ENCODE measurements around the gene CR1.
"Not testable (repeated sequence)": the region's sequence is repeated elsewhere in the genome, so short reads cannot be mapped to it uniquely, and the experiment has no call there.

Gene CR1

DNA sequence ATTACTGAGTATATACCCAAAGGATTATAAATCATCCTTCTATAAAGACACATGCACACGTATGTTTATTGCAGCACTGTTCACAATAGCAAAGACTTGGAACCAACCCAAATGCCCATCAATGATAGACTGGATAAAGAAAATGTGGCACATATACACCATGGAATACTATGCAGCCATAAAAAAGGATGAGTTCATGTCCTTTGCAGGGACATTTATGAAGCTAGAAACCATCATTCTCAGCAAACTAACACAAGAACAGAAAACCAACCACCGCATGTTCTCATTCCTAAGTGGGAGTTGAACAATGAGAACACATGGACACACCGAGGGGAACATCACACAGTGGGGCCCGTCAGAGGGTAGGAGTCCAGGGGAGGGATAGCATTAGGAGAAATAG is 98.1 kb downstream of the CR1 start:
- not testable (repeated sequence) for DNase-seq

GRCh38 chr1:207603777-207604176 is 107.8 kb downstream of the CR1 start:
- DNase-seq, result no peak

GRCh38 chr1:207605444-207606361 is 109.7 kb downstream of the CR1 start:
- DNase-seq, result no peak

GRCh38 chr1:207606362-207606755 is 110.4 kb downstream of the CR1 start:
- no peak for DNase-seq

DNA sequence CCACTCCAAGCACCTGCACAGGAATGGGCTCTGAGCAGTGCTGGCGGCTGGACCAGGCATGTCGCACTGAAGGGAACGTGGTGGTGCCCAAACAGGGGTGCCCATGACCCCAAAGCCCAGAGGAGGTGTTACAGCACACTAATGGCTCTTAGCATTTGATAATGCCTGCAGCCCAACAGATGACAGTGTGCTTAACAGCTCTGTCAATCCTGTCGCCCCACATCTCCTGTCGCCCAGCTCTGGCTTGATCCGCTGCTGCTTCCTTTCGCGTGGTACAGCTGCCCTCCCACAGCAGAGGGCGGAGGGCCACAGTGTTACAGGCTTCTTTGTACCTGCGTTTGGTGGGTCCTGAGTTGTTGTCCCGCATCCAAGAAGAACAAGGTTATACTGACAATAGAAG is 116.8 kb downstream of the CR1 start:
- DNase-seq, result no peak

- peak; percentile 29 for DNase-seq
Observed at GRCh38 chr1:207619871-207620542, 124.0 kb downstream of the CR1 start.

DNA sequence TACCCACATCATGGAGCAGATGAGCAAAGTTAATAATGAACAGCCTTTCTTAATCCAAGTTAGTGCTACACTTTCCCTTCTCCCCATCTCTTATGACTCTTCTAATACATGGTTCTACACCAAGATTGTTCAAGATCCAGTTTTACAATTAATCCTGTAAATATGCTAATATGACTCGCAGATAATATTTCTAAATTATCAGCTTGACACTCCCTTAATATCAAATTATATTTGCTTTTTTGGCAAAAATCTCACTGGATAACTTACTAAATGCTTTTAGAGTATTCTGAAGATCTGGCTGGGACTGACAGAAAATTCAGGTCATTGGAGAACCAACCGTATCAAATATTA is 124.6 kb downstream of the CR1 start:
- DNase-seq, result no peak

- DNase-seq, result not testable (repeated sequence)
Observed at GRCh38 chr1:207625504-207626071, 129.6 kb downstream of the CR1 start.

- DNase-seq, result no peak
Observed at GRCh38 chr1:207626972-207627337, 131.0 kb downstream of the CR1 start.

- no peak for DNase-seq
Observed at GRCh38 chr1:207627496-207627895, 131.5 kb downstream of the CR1 start.

DNA sequence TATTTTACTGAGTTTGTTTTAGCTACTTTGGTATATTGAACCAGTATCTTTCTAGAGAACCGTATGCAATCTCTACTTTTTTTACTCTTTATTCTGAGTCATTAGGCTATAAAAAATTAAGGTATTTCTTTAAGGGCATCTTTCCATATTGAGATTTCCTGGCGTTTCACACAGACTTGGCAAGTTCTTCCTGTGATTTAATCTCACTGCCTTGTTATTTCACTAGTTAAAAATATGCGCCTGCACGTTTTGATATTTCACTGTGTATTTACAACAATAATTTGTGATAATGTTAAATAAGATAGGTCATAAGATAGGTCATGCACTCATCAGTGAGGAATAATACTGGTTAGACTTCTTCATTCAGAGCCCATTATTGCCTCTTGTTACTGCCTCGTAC is 132.8 kb downstream of the CR1 start:
- DNase-seq, result no peak

- DNase-seq, result no peak
Observed at GRCh38 chr1:207631137-207631536, 135.2 kb downstream of the CR1 start.

- DNase-seq, result no peak
Observed at GRCh38 chr1:207633226-207633625, 137.3 kb downstream of the CR1 start.

DNA sequence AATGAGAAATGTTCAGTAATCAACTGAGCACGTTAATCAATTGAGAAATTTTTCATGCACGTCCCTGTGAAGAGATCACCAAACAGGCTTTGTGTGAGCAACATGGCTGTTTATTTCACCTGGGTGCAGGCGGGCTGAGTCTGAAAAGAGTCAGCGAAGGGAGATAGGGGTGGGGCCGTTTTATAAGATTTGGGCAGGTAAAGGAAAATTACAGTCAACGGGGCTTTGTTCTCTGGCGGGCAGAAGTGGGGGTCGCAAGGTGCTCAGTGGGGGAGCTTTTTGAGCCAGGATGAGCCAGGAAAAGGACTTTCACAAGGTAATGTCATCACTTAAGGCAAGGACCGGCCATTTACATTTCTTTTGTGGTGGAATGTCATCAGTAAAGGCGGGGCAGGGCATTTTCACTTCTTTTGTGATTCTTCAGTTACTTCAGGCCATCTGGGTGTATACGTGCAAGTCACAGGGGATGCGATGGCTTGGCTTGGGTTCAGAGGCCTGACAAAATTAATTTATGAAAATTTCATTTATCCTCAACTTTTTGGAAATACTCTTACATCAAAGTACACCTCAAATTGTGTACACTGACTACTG is 137.8 kb downstream of the CR1 start:
- not testable (repeated sequence) for DNase-seq

- DNase-seq, result not testable (repeated sequence)
Observed at GRCh38 chr1:207634293-207634692, 138.3 kb downstream of the CR1 start.

GRCh38 chr1:207635569-207636186 is 139.7 kb downstream of the CR1 start:
- DNase-seq, result not testable (repeated sequence)

DNA sequence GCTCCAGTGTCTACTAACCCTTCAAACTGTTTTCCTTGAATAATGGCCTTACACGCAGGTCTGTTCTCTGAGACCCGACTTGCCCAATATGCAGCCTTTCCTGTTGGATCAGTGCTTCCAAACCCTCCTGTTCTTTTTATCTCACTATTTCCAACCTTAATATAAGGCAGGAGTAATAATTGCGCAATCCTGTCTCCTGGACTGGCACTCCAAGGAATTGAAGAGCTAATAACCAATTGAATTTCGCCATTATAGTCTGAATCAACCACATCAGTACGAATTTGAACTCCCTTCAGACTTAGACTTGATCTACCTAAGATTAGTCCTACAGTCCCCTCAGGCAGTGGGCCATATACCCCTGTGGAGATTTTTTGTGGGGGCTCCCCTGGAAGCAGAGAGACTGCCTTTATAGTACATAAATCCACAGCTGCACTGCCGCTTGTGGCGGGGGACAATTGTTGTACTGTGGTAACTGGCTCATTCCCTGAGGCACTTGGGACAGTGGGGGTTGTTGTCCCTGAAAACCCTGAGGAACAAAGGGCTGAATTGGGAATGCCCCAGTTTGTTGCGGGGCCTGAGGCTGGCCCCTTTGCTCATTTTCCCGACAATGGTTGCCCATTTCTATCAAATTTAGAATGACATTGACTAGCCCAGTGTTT is 142.7 kb downstream of the CR1 start:
- DNase-seq, result not testable (repeated sequence)

DNA sequence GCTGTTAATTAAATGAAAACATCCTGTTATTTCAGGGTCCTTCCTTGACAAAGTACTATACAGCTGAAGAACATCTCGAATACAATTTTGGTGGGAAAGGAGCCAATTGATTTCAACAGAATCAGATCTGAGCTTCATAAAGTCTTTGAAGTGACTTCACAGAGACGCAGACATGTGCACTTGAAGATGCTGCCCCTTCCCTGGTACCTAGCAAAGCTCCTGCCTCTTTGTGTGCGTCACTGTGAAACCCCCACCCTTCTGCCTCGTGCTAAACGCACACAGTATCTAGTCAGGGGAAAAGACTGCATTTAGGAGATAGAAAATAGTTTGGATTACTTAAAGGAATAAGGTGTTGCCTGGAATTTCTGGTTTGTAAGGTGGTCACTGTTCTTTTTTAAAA is 143.4 kb downstream of the CR1 start:
- DNase-seq, result not testable (repeated sequence)

DNA sequence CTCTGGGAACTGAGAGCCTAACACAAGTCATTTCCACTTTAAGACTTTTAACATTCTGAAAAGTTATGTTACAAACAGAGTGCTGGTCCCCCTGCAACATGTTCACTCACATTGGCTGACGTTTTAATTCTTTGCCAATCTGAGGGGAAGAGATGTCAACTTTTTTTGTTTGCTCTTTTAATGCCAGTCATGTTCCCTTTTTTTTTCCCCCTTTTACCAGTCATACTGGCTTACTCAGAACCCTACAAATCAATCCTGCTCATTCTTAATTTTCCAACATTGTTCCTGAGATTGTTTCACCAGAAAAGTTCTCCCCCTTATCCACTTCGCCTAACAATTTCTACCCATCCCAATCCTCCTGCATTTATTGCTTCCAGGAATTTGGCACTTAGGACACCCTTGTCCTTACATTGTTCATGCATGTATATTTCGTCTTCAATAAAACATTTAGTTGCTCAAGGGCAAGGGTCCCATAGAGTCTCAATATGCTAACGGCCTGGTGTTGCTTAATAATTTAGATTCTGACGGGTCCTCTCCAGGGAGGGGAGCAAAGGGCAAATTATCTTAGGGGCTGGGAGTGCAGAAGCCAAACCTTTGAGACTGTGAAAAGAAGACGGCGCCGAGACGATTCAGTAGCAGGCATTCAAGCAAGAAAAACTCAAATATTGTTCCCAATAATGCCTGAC is 148.4 kb downstream of the CR1 start:
- DNase-seq, result no peak

DNA sequence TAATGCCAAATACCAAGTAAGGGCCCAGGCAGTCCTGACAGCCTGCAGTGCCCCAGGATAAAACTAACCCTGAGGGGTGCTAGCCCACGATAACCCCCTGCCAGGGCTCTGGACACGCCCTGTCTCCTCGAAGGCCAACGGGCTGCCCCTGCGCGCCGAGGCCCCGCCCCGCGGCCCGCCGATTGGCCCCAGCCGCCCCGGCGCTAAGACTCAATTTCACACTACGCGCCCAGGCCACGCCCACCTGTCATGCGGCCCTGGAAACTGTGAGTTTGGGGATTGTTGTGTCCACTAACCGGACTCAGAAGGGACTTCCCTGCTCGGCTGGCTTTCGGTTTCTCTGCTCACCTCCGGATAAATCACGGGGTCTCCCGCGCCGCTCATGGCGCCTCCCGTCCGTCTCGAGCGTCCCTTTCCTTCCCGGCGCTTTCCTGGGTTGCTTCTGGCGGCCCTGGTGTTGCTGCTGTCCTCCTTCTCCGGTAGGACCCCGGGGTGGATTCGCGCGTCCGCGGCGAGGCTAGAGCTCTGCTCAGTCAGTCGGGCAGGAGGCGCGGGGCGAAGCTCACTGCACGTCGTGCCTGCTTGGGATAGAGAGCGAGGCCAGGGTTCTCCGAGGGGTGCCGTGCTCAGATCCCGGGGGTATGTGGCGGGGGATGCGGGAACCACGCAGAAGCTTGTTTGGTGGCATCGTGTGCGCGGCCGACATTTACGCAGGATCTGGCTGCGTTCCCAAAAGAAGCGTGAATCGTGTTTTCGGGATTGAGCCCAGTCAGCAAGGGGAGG is 149.1 kb downstream of the CR1 start, which contains the start of gene CR1L:
TSS of gene CR1L (plus strand) at position 282 of the 783 bp plus-strand sequence. CDS start at position 383, 101 bp downstream.
- peak; percentile 80 for DNase-seq

DNA sequence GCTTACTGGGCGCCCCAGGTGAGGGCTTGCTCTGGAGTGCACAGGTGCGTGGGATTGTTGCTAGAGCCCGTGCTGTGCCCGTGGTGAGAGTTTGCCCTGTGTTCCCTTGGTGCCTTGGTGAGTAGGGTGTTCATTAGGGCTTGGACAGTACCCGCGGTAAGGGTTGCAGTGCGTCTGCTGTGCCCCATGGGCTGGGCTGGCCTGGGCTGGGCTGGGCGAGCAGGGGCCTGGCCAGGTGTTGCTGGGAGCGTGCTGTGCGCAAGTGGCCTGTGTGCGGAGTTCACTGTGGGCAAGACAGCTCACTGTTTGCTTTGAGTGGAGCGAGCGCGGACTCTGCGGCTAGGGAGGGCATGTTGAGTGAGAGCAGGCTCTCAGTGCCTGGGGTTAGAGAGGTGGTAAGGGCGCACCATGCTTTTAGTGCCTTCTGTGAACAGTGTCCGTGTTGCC is 149.7 kb downstream of the CR1 start:
- DNase-seq, result no peak
